Activated CD8-positive, alpha-beta memory T cell treated with anti-CD3 and anti-CD28 coated beads, Interleukin-2, amount 50 U/mL, for 24 hours (primary cell): ENCODE data around the gene CLOCK.

Source experiments
- DNase-seq: peaks from one replicate; pipeline ENCODE4 v3.0.0-alpha.2; 2020; ENCODE audit errors: extremely low read depth

Gene CLOCK

GRCh38 chr4:55543858-55544257 is 2.9 kb downstream of the CLOCK start:
- no peak for DNase-seq

DNA sequence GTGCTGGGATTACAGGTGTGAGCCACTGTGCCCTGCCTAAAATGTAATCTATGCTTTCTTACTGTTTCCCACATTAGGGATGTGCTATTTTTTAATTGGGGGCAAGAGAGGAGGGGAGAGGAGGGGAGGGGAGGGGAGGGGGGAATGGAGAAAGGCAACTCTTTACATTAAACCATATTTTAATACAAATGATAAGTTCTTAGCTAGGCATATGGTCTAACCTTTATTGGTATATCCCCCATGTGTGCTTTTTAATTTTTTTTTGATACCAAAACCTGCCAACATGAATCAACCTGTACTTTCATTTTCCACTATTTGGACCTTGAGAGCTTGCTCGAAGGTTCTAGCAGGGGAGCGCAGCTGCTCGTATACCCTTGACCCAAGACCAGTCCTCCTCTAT is 6.4 kb downstream of the CLOCK start:
- no peak for DNase-seq

DNA sequence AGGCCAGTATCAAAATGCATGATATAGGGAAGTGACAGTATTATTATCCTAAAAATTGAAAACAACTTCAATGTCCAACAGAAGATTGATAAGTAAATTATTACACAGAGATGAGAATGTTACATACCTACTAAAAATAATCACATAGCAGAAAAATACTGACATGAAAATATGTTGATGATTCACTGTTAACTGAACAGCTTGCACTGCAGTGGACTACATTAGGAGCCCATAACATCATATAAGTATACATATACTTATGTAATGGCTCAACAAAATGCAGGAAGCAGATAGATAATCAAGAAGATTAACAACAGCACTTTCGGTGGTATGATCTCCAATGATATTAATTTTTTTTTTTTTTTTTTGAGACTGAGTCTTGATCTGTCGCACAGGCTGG is 7.1 kb downstream of the CLOCK start:
- no peak for DNase-seq

DNA sequence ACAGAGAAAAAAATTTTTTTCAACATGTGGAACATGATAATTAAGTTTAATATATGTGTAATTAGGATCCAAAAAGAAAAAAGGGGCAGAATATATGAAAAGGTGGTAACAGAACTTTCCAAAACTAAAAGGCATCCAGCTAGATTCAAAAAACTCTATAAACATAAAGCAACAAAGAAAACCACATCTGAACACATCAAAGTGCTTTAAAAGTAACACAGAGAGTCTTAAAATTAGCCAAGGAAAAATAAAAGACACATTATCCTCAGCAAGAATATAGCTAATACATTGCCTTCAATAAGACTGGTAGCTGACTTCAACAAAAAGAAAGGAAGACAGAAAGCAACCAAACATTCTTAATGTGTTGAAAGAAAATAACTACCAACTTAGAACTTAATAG is 8.2 kb downstream of the CLOCK start:
- no peak for DNase-seq

DNA sequence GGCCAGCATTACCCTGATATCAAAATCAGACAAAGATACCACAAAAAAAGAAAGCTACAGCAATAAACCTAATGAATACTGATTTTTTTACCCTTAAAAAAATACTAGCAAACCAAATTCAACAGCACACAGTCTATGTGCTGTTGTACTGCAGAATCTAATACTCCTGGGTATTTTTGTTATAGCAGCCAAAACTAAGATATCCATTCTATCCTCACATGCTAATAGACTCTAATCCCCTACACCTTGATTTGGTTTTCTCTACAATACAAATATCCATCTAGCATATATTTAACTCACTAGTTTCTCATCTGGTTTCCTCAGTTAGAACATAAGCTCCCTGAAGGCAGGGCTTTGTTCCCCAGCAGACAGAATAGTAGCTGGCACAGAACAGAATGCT is 12.4 kb downstream of the CLOCK start:
- DNase-seq, result no peak

DNA sequence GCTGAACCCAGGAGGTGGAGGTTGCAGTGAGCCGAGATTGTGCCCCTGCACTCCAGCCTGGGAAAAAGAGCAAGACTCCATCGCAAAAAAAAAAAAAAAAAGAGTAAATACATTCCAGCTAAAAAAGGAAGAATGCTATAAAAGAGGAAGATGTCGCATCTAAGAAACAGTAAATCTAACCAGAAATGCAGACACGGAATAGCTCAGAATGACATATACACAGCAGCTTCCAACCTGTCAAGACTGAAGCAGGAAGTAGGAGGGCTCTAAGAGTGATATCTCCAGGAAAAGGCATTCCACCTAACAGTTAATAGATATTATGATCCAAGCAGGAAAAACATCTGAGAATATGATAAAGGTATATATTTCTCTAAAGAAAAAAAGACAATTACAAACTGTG is 16.0 kb downstream of the CLOCK start:
- DNase-seq, result no peak

- DNase-seq, result no peak
Observed at GRCh38 chr4:55530167-55530566, 16.5 kb downstream of the CLOCK start.

DNA sequence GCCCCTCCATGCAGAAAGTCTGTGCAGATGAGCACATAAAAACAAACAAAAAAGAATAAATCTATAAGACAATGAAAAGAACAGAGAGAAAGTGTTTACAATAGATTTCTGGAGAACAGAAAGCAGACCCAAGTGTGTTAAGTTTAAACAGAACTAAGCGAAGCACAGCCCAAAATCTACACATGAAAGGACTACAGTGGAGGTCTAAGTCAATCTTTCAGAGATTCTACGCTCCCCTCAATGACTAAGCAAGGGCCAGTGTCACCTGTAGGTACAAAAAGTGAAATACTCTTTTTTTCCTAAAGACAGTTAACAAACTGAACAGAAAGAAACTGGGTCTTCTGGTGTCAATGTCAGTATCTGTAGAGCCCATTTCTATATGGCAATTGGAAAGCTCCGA is 18.2 kb downstream of the CLOCK start:
- DNase-seq, result no peak

DNA sequence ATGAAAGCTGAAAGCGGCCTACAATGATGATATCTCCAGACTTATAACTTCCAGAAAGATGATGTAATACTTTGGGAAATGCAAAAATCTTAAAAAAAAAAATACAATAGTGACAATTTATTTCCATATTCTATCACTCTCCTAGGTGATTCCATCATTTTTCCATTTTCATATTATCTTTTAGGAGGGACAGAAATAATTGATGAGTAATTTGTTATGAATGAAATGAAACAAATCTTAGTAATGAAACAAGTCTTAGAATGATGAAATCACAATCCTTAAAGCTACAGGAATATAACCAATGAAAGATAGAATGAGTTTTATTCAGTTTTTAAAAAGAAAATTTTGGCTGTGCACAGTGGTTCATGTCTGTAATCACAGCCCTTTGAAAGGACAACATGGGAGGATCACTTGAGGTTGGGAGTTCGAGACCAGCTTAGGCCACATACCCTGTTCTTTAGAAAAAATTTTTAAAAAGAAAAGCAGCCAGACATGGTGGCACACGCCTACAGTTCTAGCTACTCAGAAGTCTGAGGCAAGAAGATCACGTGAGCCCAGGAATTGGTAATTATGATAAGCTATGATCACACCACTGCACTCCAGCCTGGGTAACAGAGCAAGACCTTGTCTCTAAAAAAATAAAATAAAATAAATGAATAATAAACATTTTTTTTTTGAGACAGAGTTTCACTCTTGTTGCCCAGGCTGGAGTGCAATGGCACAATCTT is 21.7 kb downstream of the CLOCK start:
- DNase-seq, result no peak

GRCh38 chr4:55518442-55518841 is 28.3 kb downstream of the CLOCK start:
- no peak for DNase-seq

DNA sequence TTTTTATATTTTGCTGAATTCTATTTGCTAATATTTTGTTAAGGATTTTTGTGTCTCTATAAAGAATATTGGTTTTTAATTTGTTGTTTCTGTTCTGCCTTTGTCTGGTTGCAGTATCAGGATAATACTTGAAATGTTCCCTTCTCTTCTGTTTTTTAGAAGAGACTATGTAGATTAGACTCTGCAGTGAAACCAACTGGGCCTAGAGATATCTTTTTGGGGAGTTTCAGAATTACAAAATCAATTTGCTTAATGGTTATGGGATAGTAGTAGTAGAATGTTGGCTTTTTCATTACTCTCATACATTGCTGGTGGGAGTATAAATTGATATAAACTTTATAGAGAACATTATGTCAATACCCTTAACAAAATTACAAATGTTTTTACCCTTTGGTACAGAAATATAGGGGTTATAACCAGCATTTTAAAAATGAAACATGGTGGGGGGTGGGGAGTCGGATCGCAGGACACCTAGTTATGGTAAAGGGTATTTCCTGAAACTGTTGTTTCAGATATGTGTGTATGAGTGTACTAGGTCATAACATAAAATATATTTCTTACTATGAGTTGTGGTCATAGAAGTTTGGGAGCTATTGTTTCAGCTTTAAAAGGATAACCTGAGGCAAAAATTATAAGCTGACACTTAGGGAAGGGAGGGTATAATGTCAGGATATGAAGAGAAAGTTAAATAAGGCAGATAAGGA is 29.0 kb downstream of the CLOCK start:
- no peak for DNase-seq

DNA sequence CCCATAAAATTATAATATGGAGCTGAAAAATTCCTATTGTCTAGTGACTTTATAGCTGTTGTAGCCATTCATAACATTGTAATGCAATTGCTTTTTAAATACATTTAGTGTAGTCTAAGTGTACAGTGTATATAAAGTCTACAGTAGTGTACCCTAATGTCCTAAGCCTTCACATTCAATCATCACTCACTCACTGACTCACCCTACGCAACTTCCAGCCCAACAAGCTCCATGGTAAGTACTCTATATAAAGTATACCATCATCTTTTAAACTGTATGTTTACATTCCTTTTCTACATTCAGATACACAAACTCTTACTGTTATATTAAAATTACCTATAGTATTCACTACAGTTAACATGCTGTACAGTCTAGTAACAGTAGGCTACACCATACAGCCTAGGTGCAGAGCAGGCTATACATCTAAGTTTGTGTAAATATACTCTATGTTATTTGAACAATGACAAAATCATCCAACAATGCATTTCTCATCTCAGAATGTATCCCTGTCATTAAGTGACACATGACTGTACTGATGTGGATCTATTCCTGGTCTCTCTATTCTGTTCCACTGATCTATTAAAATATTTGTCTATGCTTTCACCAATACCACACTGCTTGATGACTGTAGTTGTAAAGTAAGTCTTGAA is 33.7 kb downstream of the CLOCK start:
- DNase-seq, result no peak

DNA sequence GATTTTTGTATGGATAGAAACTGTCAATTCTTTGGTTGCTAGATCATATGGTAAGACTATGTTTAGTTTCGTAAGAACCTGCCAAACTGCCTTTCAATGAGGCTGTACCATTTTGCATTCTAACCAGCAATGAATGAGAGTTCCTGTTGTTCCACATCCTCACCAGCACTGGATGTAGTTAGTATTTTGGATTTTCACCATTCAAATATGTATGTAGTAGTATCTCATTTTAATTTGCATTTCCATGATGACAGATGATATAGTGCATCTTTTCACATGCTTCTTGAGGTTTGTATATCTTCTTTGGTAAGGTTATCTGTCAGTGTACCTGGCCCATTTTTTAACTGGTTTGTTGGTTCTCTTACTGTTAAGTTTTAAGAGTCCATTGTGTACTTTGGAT is 34.6 kb downstream of the CLOCK start:
- DNase-seq, result no peak

- DNase-seq, result no peak
Observed at GRCh38 chr4:55510685-55511084, 36.0 kb downstream of the CLOCK start.

GRCh38 chr4:55509266-55509665 is 37.4 kb downstream of the CLOCK start:
- no peak for DNase-seq

GRCh38 chr4:55507612-55508011 is 39.1 kb downstream of the CLOCK start:
- DNase-seq, result no peak

DNA sequence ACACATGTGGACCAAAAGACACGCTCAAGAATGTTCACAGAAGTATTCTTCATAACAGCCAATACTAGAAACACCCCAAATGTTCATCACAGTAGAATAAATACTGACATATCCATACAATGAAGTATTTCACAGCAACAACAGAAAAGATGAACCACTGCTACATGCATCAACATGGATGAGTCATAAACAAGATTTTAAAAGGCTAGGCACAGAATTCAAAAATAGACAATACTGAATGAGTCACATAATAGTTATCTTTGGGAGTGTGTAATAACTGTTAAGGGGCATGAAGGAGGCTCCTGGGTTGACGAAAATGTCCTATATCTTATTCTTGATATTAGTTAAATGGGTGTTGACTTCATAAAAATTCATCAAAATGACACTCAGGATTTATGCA is 43.5 kb downstream of the CLOCK start:
- DNase-seq, result no peak

DNA sequence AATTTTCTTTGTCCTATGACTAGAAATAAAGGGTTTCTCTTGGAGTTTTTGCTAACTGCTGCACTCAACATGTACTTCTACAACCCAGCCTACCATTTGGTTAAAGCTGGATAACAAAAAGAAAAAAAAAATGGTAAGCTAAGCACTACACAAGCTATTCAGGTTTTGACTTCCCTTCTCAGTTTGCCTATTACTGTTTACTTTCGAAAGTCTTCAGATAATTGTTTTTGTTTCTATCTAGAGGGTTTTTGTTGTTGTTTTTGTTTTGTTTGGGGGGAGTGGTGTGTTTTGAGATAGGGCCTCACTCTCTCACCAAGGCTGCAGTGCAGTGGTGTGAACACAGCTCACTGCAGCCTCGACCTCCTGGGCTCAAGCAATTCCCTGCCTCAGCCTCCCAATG is 46.6 kb downstream of the CLOCK start:
- DNase-seq, result no peak

- no peak for DNase-seq
Observed at GRCh38 chr4:55499495-55499894, 47.2 kb downstream of the CLOCK start.

DNA sequence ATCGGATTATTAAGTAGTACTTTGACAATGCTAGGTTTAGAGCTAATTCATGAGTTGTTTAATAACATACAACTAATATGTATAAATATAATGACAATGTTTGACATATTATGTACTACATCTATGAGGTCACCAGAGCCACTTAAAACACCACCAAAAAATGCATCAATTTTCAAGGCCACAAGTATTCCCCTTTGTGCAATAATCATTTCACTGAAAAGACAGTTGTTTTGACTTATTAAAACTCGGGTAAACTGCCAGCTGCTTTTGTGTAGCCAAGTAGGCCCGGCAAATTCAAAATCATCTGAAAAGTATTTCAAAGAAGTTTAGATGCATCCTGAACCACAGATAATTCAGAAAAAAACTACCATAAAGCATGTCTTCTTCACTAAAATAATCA is 48.7 kb downstream of the CLOCK start:
- no peak for DNase-seq

DNA sequence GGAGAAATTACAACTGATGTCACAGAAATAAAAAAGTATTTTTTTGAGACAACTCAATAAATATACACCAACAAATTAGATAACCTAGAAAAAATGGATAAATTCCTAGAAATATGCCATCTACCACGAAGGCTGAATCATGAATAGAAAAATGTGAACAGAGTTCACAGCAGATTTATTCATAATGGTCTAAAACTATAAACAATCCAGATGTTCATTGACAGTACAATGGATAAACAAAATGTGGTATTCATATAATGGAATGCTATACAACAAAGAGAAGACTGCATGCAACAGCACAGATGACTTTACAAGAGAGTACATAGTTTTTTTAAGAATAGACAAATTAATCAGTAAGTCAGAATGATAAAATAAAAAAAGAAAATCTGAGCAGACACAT is 55.2 kb downstream of the CLOCK start:
- no peak for DNase-seq

GRCh38 chr4:55488716-55489115 is 58.0 kb downstream of the CLOCK start:
- no peak for DNase-seq

DNA sequence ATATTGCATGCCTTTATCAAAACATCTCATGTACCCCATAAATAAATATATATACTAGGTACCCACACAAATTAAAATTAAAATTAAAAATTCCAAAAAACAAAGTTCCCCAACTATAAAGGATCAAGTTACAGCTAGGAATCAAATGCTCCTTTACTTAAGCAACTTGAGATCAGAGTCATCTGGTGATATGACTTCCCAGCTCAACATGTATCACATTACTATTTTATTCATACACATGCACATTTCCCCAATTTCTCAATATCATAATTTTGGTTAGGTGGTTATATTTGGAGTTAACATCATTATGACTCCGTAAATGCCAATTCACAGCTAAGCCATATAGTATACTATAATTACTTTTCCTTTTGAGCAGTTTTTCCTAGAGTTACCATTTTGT is 60.9 kb downstream of the CLOCK start:
- no peak for DNase-seq
